GM12878 (cell line): ENCODE data around the gene XAGE3. TPM values are rescaled to one million over a fixed set of nuclear protein-coding genes. Genes with fewer than 3 reads are reported as not detected.
"Not testable (repeated sequence)": the region's sequence is repeated elsewhere in the genome, so short reads cannot be mapped to it uniquely, and the experiment has no call there.

Source experiments
- ATAC-seq: fragments of 200-7000 bp; cut with Tn5 transposase; 3 replicates; pipeline ENCODE4 v1.9.1; 2020; ENCODE audit warnings: mild to moderate bottlenecking, moderate library complexity
- BruUV-seq: library from RNA; stranded (reverse); fragments of 400-500 nt; replicated peaks from 2 replicates; lab custom pipeline; 2021; lab: Mats Ljungman, UMichigan
- CTCF ChIA-PET: fragments of 300-600 bp; sonication (Branson Sonifier 250); formaldehyde crosslinking; extraction: SDS; loops from one replicate; lab custom pipeline; 2021; ENCODE audit warnings: inconsistent platforms; lab: Yijun Ruan, JAX
- POLR2A ChIA-PET: fragments of 350-600 bp; formaldehyde crosslinking; extraction: SDS; loops from one replicate; lab custom pipeline; 2021; ENCODE audit warnings: inconsistent platforms; lab: Charles Lee
- RAD21 ChIA-PET: fragments of 300-600 bp; sonication (Branson Sonifier 250); formaldehyde crosslinking; loops from one replicate; lab custom pipeline; 2023; ENCODE audit warnings: antibody characterized with exemption; ENCODE audit not compliant: unreplicated experiment; lab: Charles Lee
- SMC1A ChIA-PET: fragments of 300-600 bp; sonication (Branson Sonifier 250); formaldehyde crosslinking; loops from one replicate; lab custom pipeline; 2023; ENCODE audit not compliant: unreplicated experiment, uncharacterized antibody; lab: Charles Lee
- DNase-seq: peaks from one replicate; pipeline ENCODE4 v3.0.0-alpha.2; 2011; ENCODE audit warnings: low read depth, low spot score
- FAIRE-seq: peaks from 3 replicates; lab custom pipeline; 2011; peaks lifted over from hg19 to GRCh38; lab: Jason Lieb, UNC
- H2AFZ ChIP-seq: 2 replicates; pipeline ENCODE4 v1.6.0; 2011; ENCODE audit warnings: low read depth, low read length, control low read depth; ENCODE audit not compliant: control insufficient read depth
- H3K27ac ChIP-seq: 2 replicates; pipeline ENCODE4 v1.5.1; 2011; ENCODE audit warnings: control low read depth; ENCODE audit not compliant: control insufficient read depth, insufficient read depth
- H3K27me3 ChIP-seq, 2 experiments: replicated peaks in 1 of 2; 2 replicates each; pipeline versions ENCODE4 v1.6.0 to v1.6.1; 2011; ENCODE audit warnings: low read length in 1 of 2; ENCODE audit not compliant: control insufficient read depth in 2 of 2, insufficient read depth in 2 of 2
- H3K36me3 ChIP-seq, 2 experiments: 2 replicates each; pipeline ENCODE4 v1.5.1; 2011; ENCODE audit warnings: low read length in 1 of 2; ENCODE audit not compliant: control insufficient read depth in 2 of 2, insufficient read depth in 2 of 2
- H3K4me1 ChIP-seq: 2 replicates; pipeline ENCODE4 v1.6.1; 2011; ENCODE audit warnings: mild to moderate bottlenecking, low read length, moderate library complexity, mixed read lengths; ENCODE audit not compliant: control insufficient read depth, insufficient read depth
- H3K4me2 ChIP-seq: 2 replicates; pipeline ENCODE4 v1.6.0; 2011; ENCODE audit warnings: control low read depth; ENCODE audit not compliant: control insufficient read depth, insufficient read depth
- H3K4me3 ChIP-seq: fragments of 200-600 bp; sonication (generic); 2 replicates; pipeline ENCODE4 v1.5.1; 2016
- H3K79me2 ChIP-seq: 2 replicates; pipeline ENCODE4 v1.6.0; 2011; ENCODE audit warnings: low read length; ENCODE audit not compliant: control insufficient read depth, insufficient read depth
- H3K9ac ChIP-seq: 2 replicates; pipeline ENCODE4 v1.8.0; 2011; ENCODE audit warnings: low read length, control low read depth, mixed read lengths; ENCODE audit not compliant: control insufficient read depth, insufficient read depth
- H3K9me3 ChIP-seq: replicated peaks from 3 replicates; pipeline ENCODE4 v1.5.1; 2011; ENCODE audit warnings: mild to moderate bottlenecking, low read length; ENCODE audit not compliant: control insufficient read depth, insufficient read depth
- H4K20me1 ChIP-seq: 2 replicates; pipeline ENCODE4 v1.6.0; 2011; ENCODE audit not compliant: control insufficient read depth, insufficient read depth
- BCL11A ChIP-seq: IDR thresholded peaks from 2 replicates; pipeline ENCODE4 v1.6.1; 2011; ENCODE audit warnings: low read depth, low read length
- EZH2 ChIP-seq: IDR thresholded peaks from 2 replicates; pipeline ENCODE4 v1.6.1; 2012; ENCODE audit warnings: low read depth, mild to moderate bottlenecking, control low read depth, inconsistent platforms, low read length, borderline replicate concordance; ENCODE audit not compliant: control insufficient read depth
- FOXK2 ChIP-seq: fragments of 450-650 bp; IDR thresholded peaks from 2 replicates; pipeline ENCODE4 v1.6.1; 2017; ENCODE audit warnings: mild to moderate bottlenecking, moderate library complexity
- IKZF2 ChIP-seq, 2 experiments: fragments of 450-650 bp; IDR thresholded peaks; 2 replicates each; pipeline ENCODE4 v1.6.1; 2017; ENCODE audit warnings: mild to moderate bottlenecking in 2 of 2, moderate library complexity in 2 of 2
- KLF5 ChIP-seq: fragments of 450-650 bp; IDR thresholded peaks from 2 replicates; pipeline ENCODE4 v1.6.1; 2014; ENCODE audit warnings: mild to moderate bottlenecking; ENCODE audit not compliant: partially characterized antibody
- NRF1 ChIP-seq: conservative IDR thresholded peaks from 2 replicates; pipeline ENCODE4 v1.6.1; 2011; ENCODE audit warnings: mild to moderate bottlenecking, low read depth, low read length, improper control_type of control experiment
- RBBP5 ChIP-seq: fragments of 200-600 bp; sonication (generic); conservative IDR thresholded peaks from 2 replicates; pipeline ENCODE4 v1.6.1; 2016
- SIN3A ChIP-seq: IDR thresholded peaks from 2 replicates; pipeline ENCODE4 v1.6.1; 2012; ENCODE audit warnings: low read depth, low read length, improper control_type of control experiment
- SREBF2 ChIP-seq: IDR thresholded peaks from 2 replicates; pipeline ENCODE4 v1.6.1; 2012; ENCODE audit warnings: mild to moderate bottlenecking, low read length
- TAF1 ChIP-seq: IDR thresholded peaks from 2 replicates; pipeline ENCODE4 v1.6.1; 2011; ENCODE audit warnings: mild to moderate bottlenecking, low read depth, low read length, borderline replicate concordance
- TARDBP ChIP-seq: IDR thresholded peaks from 2 replicates; pipeline ENCODE4 v1.6.1; 2016; ENCODE audit warnings: borderline replicate concordance
- WRNIP1 ChIP-seq: IDR thresholded peaks from 2 replicates; pipeline ENCODE4 v1.6.1; 2011; ENCODE audit warnings: low read depth, low read length, improper control_type of control experiment, borderline replicate concordance
- ZNF622 ChIP-seq: fragments of 450-650 bp; IDR thresholded peaks from 2 replicates; pipeline ENCODE4 v1.6.1; 2017; ENCODE audit warnings: mild to moderate bottlenecking, inconsistent platforms
- WGBS: methylation state at CpG from one replicate; pipeline ENCODE4 v1.1.6; 2016; ENCODE audit warnings: low lambda C conversion rate; ENCODE audit not compliant: insufficient replicate concordance, insufficient coverage; ENCODE audit errors: missing lambda C conversion rate; 5-methylcytosine and 5-hydroxymethylcytosine counted together
- in situ Hi-C: fragments of 300-500 bp; cut with MboI; formaldehyde crosslinking; loops from 9 replicates; pipeline ENCODE4 v1.14.3; 2018; ENCODE audit warnings: mixed read lengths
- intact Hi-C: fragments of 100-400 bp; cut with micrococcal nuclease; formaldehyde crosslinking; loops from one replicate; pipeline ENCODE4 v1.14.2; 2022; ENCODE audit not compliant: unreplicated experiment
- polyA plus RNA-seq, 11 experiments: library from polyadenylated mRNA; depleted of rRNA in 4 of 11; unstranded in 6 of 11; stranded (reverse) in 5 of 11; fragments of >200 nt; fragmentation: Nextera tagmentation in 4 of 11; fragmentation: Illumina TruSeq in 1 of 11; extraction: Ambion mirVana in 4 of 11; extraction: Trizol in 1 of 11; gene quantifications; 1 replicate in 1 of 11; 2 replicates in 10 of 11; pipeline versions ENCODE4 v1.2.1 to v1.2.3, GENCODE V29; 2011 to 2016; ENCODE audit warnings: inconsistent platforms in 2 of 11, missing spikeins in 2 of 11, low read depth in 1 of 11
- total RNA-seq, 4 experiments: library from RNA; depleted of rRNA in 3 of 4; stranded (reverse); fragments of >200 nt in 3 of 4; fragmentation: Illumina TruSeq in 1 of 4; extraction: Trizol in 1 of 4; gene quantifications; 2 replicates each; pipeline versions ENCODE4 v1.2.1 to v1.2.3, GENCODE V29; 2013 to 2021
- TF ChIP-seq, protein P1 (sequence below): fragments of 450-650 bp; IDR thresholded peaks from 2 replicates; pipeline ENCODE4 v1.6.1; 2016; ENCODE audit warnings: mild to moderate bottlenecking

The XAGE3 gene
- total and polyA plus RNA-seq, 10 of the 15 experiments (the other 5 are each of a cell fraction or from before 2014, with no cell fraction given) = not detected

GRCh38 chrX:52852110-52852860, 15.6 kb downstream of the XAGE3 start:
- H3K4me2 ChIP-seq = no peak overlapping the region
- in situ Hi-C loops (no loop called here), intact Hi-C loops (no loop called here)
- no TSS peak for BruUV-seq
- TF ChIP-seq EZH2 = no peak
- no peak for TF ChIP-seq IKZF2 (IDR thresholded peaks at IDR 0.05)
- TF ChIP-seq BCL11A = no peak
- TF ChIP-seq TAF1 = no peak
- TF ChIP-seq SIN3A = no peak
- no peak for TF ChIP-seq FOXK2
- TF ChIP-seq SREBF2 = no peak
- no peak for TF ChIP-seq NRF1
- TF ChIP-seq TARDBP = no peak
- no peak for TF ChIP-seq KLF5
- TF ChIP-seq ZNF622 = no peak
- no peak for TF ChIP-seq RBBP5
- TF ChIP-seq, protein P1, sequence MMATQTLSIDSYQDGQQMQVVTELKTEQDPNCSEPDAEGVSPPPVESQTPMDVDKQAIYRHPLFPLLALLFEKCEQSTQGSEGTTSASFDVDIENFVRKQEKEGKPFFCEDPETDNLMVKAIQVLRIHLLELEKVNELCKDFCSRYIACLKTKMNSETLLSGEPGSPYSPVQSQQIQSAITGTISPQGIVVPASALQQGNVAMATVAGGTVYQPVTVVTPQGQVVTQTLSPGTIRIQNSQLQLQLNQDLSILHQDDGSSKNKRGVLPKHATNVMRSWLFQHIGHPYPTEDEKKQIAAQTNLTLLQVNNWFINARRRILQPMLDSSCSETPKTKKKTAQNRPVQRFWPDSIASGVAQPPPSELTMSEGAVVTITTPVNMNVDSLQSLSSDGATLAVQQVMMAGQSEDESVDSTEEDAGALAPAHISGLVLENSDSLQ = no peak
- no peak for TF ChIP-seq WRNIP1
- no peaks in the 10 kb centered on the region for H3K27me3 ChIP-seq
- no peaks in the 10 kb centered on the region for H3K4me1 ChIP-seq
- no peak for ATAC-seq
- ChIA-PET POLR2A (no interaction called here), CTCF (no interaction called here), RAD21 (no interaction called here), SMC1A (no interaction called here)
- H2AFZ ChIP-seq = no peak overlapping the region
- no peak for DNase-seq
- no peak for FAIRE-seq
- H3K4me3 ChIP-seq = no peak overlapping the region
- no peak overlapping the region for H3K27ac ChIP-seq
- H3K9ac ChIP-seq = no peak overlapping the region
- no peaks in the 10 kb centered on the region for H3K79me2 ChIP-seq
- WGBS = 25% methylated on average over 9 of the region's 9 CpGs
- H3K36me3 ChIP-seq = no peaks in the 10 kb centered on the region
- no peaks in the 10 kb centered on the region for H4K20me1 ChIP-seq
- H3K9me3 ChIP-seq = no peaks in the 10 kb centered on the region

- H3K9ac ChIP-seq, DNase-seq, in situ Hi-C loops, H3K36me3 ChIP-seq, RAD21 ChIA-PET, H2AFZ ChIP-seq, H3K27me3 ChIP-seq, ATAC-seq, SMC1A ChIA-PET, BruUV-seq, FAIRE-seq, intact Hi-C loops, POLR2A ChIA-PET, H3K9me3 ChIP-seq, H3K27ac ChIP-seq, H3K4me3 ChIP-seq, H3K4me1 ChIP-seq, H4K20me1 ChIP-seq, CTCF ChIA-PET, H3K79me2 ChIP-seq, H3K4me2 ChIP-seq: not testable (repeated sequence)
- WGBS = 22% methylated on average over 3 of the region's 3 CpGs
Observed at GRCh38 chrX:52843619-52844018, 24.3 kb downstream of the XAGE3 start.
